Vagina (tissue), 2 donors: Measurements from ENCODE around the gene CLEC2L.

ENCODE experiments used
- CTCF ChIP-seq, 3 experiments: fragments of 450-650 bp in 2 of 3; fragments of 200-600 bp in 1 of 3; sonication (generic) in 1 of 3; IDR thresholded peaks; one replicate each; pipeline ENCODE4 v1.5.1; 2017 to 2019; ENCODE audit warnings: antibody characterized with exemption in 3 of 3, mild to moderate bottlenecking in 2 of 3, moderate library complexity in 2 of 3
- POLR2A ChIP-seq, 2 donors: fragments of 450-650 bp; IDR thresholded peaks; one replicate each; pipeline ENCODE4 v1.6.1; 2017; ENCODE audit warnings: antibody characterized with exemption in 2 of 2, mild to moderate bottlenecking in 2 of 2, moderate library complexity in 2 of 2
- POLR2AphosphoS5 ChIP-seq, 2 donors: sonication (generic); formaldehyde crosslinking; IDR thresholded peaks; one replicate each; pipeline ENCODE4 v1.9.0; 2017; ENCODE audit warnings: antibody characterized with exemption in 2 of 2, mild to moderate bottlenecking in 2 of 2, low read depth in 1 of 2; ENCODE audit not compliant: insufficient read depth in 1 of 2

- no peak for TF ChIP-seq CTCF (IDR thresholded peaks at IDR 0.05)
- TF ChIP-seq POLR2A (IDR thresholded peaks at IDR 0.05): no peak
- TF ChIP-seq POLR2AphosphoS5 (IDR thresholded peaks at IDR 0.05; ENCODE audit: insufficient read depth in 1 of 2, low read depth in 1 of 2): no peak
These were observed 34.5 kb downstream of the CLEC2L start for GRCh38 chr7:139557857-139558581.
